ENCODE data around the gene TNRC18. TPM values are rescaled to one million over a fixed set of nuclear protein-coding genes. Genes with fewer than 3 reads are reported as not detected.

Gene TNRC18
- total and polyA plus RNA-seq, 2 of the 8 experiments (the other 6 are each of a cell fraction or from before 2014, with no cell fraction given): 1.7 to 8.6 TPM

DNA sequence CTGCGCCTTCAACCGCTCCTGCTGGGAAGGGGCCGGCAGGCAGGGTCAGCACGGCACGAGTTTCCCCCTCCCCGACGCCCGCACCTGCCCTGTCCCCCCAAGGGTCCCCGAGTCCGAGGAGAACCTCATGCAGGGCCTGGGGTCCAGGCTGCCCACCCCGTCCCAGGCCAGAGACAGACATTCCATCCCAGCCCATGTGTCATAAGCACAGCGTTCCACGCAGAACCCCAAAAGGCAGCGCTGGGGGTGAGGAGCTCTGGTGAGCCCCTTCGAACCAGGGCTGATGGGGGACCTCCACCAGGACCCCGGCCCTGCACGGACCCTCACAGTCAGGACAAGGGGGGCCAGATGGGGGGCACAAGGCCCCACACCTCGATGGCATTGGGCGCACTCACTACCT is 49.2 kb downstream of the TNRC18 start:
- no peak overlapping the region for H3K4me2 ChIP-seq (ENCODE audit: insufficient read depth in 1 of 2, low read depth in 2 of 2, low read length in 2 of 2)
- H2BK15ac ChIP-seq (ENCODE audit: low read length): no peak overlapping the region
- H4K91ac ChIP-seq (replicated peaks; ENCODE audit: insufficient read length, low read length): no peak overlapping the region
- H3K79me2 ChIP-seq (ENCODE audit: control insufficient read depth in 1 of 2, insufficient read depth in 2 of 2, low read length in 2 of 2): no peaks in the 10 kb centered on the region
- H4K8ac ChIP-seq (ENCODE audit: extremely low read depth, insufficient read depth, low read length): peak overlapping the region; percentile 79; the same call in 1 of the 2 replicates
- no peaks in the 10 kb centered on the region for H3K9me3 ChIP-seq (ENCODE audit: insufficient read depth in 2 of 2, low read depth in 1 of 2, low read length in 1 of 2)
- H3K4ac ChIP-seq (replicated peaks; ENCODE audit: insufficient read length, low read depth, low read length): no peak overlapping the region
- DNase-seq (ENCODE audit: low read depth in 1 of 2, low spot score in 2 of 2): no peak
- POLR2A ChIA-PET (ENCODE audit: partially characterized antibody): no interaction called here
- no peaks in the 10 kb centered on the region for H3K36me3 ChIP-seq (ENCODE audit: control insufficient read depth in 2 of 4, insufficient read depth in 4 of 4, low read length in 3 of 4)
- no peaks in the 10 kb centered on the region for H3K4me1 ChIP-seq (replicated peaks in 1 of 4; ENCODE audit: control insufficient read depth in 3 of 4, insufficient read depth in 4 of 4, low read length in 3 of 4)
- no peak overlapping the region for H3K4me3 ChIP-seq (ENCODE audit: extremely low read depth in 1 of 4, insufficient read depth in 2 of 4, low read depth in 3 of 4, low read length in 4 of 4)
- H2AK5ac ChIP-seq (ENCODE audit: low read depth, low read length): no peak overlapping the region
- H2BK20ac ChIP-seq (ENCODE audit: low read length): no peak overlapping the region
- WGBS, 2 experiments (ENCODE audit: extremely low coverage in 1 of 2, insufficient coverage in 1 of 2, insufficient read length in 1 of 2, insufficient replicate concordance in 2 of 2, low coverage in 1 of 2, low lambda C conversion rate in 2 of 2, missing lambda C conversion rate in 1 of 2): 87% methylated on average over 14 of the region's 19 CpGs; no CpG with 5 or more reads in 1 of the 2 experiments
- FAIRE-seq: no peak
- H3K27me3 ChIP-seq (replicated peaks in 1 of 4; ENCODE audit: control insufficient read depth in 3 of 4, extremely low read depth in 1 of 4, insufficient read depth in 3 of 4, low read length in 3 of 4): no peaks in the 10 kb centered on the region
- H3K79me1 ChIP-seq (ENCODE audit: low read depth, low read length): no peaks in the 10 kb centered on the region
- H2BK5ac ChIP-seq (ENCODE audit: low read depth, low read length): no peak overlapping the region
- no peak overlapping the region for H3K9ac ChIP-seq (replicated peaks in 1 of 4; ENCODE audit: extremely low read depth in 1 of 4, low read depth in 3 of 4, low read length in 3 of 4)
- no peak overlapping the region for H3K14ac ChIP-seq (ENCODE audit: insufficient read length)
- no peak overlapping the region for H3K27ac ChIP-seq (ENCODE audit: low read depth, low read length)
- no peak overlapping the region for H2AFZ ChIP-seq (ENCODE audit: low read length)
- CTCF ChIA-PET (ENCODE audit: partially characterized antibody): interaction anchor here (0.8 to 3.5 kb wide), 5 partner anchors 9 to 104 kb away, joined by 3 to 19 read pairs (median 3); no protein-coding TSS in a partner anchor
- no peaks in the 10 kb centered on the region for H3K23me2 ChIP-seq (ENCODE audit: low read depth, low read length)
- H3K56ac ChIP-seq (replicated peaks; ENCODE audit: insufficient read length, low read depth, low read length): no peak overlapping the region
- H3K18ac ChIP-seq (ENCODE audit: extremely low read depth, low read length): no peak overlapping the region
- H2BK12ac ChIP-seq (ENCODE audit: low read depth, low read length): no peak overlapping the region
- no peak overlapping the region for H2BK120ac ChIP-seq (replicated peaks; ENCODE audit: low read depth, low read length)
- peaks cover 0 to 1% of the 10 kb centered on the region in 2 experiments for H4K20me1 ChIP-seq (replicated peaks in 1 of 2; ENCODE audit: control insufficient read depth in 1 of 2, insufficient read depth in 2 of 2, low read length in 2 of 2)
- H3K23ac ChIP-seq (ENCODE audit: insufficient read length): no peak overlapping the region
- H4K5ac ChIP-seq (ENCODE audit: insufficient read length, low read depth, low read length): no peak overlapping the region
- TF ChIP-seq NRF1 (IDR thresholded peaks at IDR 0.05; ENCODE audit: low read depth, low read length): no peak
- no peak for TF ChIP-seq CBX5 (IDR thresholded peaks at IDR 0.05; ENCODE audit: low read depth, low read length)
- no peak for TF ChIP-seq CREB1 (IDR thresholded peaks at IDR 0.05)
- TF ChIP-seq SIRT6 (IDR thresholded peaks at IDR 0.05; ENCODE audit: low read length): no peak
- no peak for TF ChIP-seq ZNF274 (IDR thresholded peaks at IDR 0.05; ENCODE audit: borderline replicate concordance, extremely low read depth, low read length)
- TF ChIP-seq TAF1 (IDR thresholded peaks at IDR 0.05; ENCODE audit: low read depth, low read length): no peak
- no peak for TF ChIP-seq SAP30 (IDR thresholded peaks at IDR 0.05; ENCODE audit: insufficient read depth, insufficient replicate concordance, low read length)
- TF ChIP-seq, protein P1, sequence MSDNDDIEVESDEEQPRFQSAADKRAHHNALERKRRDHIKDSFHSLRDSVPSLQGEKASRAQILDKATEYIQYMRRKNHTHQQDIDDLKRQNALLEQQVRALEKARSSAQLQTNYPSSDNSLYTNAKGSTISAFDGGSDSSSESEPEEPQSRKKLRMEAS (IDR thresholded peaks at IDR 0.05): no peak
- no peak for TF ChIP-seq SIX5 (IDR thresholded peaks at IDR 0.05; ENCODE audit: low read depth, low read length)
- TF ChIP-seq ASH2L (IDR thresholded peaks at IDR 0.05; ENCODE audit: low read length): no peak
- TF ChIP-seq YY1 (IDR thresholded peaks at IDR 0.05; ENCODE audit: low read depth, low read length): no peak
